Right lobe of liver (tissue), 6 donors: Measurements from ENCODE around the gene GOLGA3. TPM values are rescaled to one million over a fixed set of nuclear protein-coding genes. Genes with fewer than 3 reads are reported as not detected.

Experiments
- ATAC-seq, 4 donors: fragments of 200-7000 bp; cut with Tn5 transposase; one replicate each; pipeline ENCODE4 v1.9.1; 2020; ENCODE audit warnings: mild to moderate bottlenecking in 4 of 4, moderate library complexity in 4 of 4
- DNase-seq, 3 donors: peaks; one replicate each; pipeline ENCODE4 v3.0.0-alpha.2; 2020
- H3K27ac ChIP-seq, 3 donors: fragments of 200-600 bp; one replicate each; pipeline ENCODE4 v1.8.0; 2022
- H3K27me3 ChIP-seq, 2 donors: fragments of 200-600 bp; one replicate each; pipeline ENCODE4 v1.8.0; 2022
- H3K36me3 ChIP-seq, 4 donors: fragments of 200-600 bp; sonication (generic) in 1 of 4; one replicate each; pipeline versions ENCODE4 v1.5.1 to v1.8.0; 2017 to 2022; ENCODE audit warnings: control low read depth in 1 of 4
- H3K4me1 ChIP-seq, 4 donors: fragments of 200-600 bp; sonication (generic) in 1 of 4; one replicate each; pipeline versions ENCODE4 v1.5.1 to v1.8.0; 2017 to 2022; ENCODE audit warnings: control low read depth in 1 of 4
- H3K4me3 ChIP-seq, 3 donors: fragments of 200-600 bp; one replicate each; pipeline ENCODE4 v1.8.0; 2022
- H3K9me3 ChIP-seq, 4 donors: fragments of 200-600 bp; sonication (generic) in 1 of 4; one replicate each; pipeline versions ENCODE4 v1.5.1 to v1.8.0; 2017 to 2022; ENCODE audit warnings: control low read depth in 1 of 4
- CTCF ChIP-seq, 4 donors: fragments of 200-600 bp in 3 of 4; fragments of 450-650 bp in 1 of 4; IDR thresholded peaks; one replicate each; pipeline versions ENCODE4 v1.5.1 to v1.8.0; 2016 to 2022; ENCODE audit warnings: antibody characterized with exemption in 4 of 4, mild to moderate bottlenecking in 2 of 4
- POLR2A ChIP-seq: fragments of 450-650 bp; IDR thresholded peaks from one replicate; pipeline ENCODE4 v1.6.1; 2017; ENCODE audit warnings: antibody characterized with exemption, mild to moderate bottlenecking
- WGBS: methylation state at CpG from one replicate; pipeline ENCODE4 v1.1.6; 2018; ENCODE audit warnings: low coverage, low lambda C conversion rate; ENCODE audit not compliant: insufficient coverage; ENCODE audit errors: missing lambda C conversion rate; 5-methylcytosine and 5-hydroxymethylcytosine counted together
- intact Hi-C, 2 donors: fragments of 100-400 bp; cut with DNase I; formaldehyde crosslinking; loops; one replicate each; pipeline versions ENCODE4 v1.11.2 to v1.14.1; 2022
- total RNA-seq, 6 experiments: library from RNA; depleted of rRNA in 2 of 6; stranded (reverse); fragments of >200 nt in 2 of 6; fragmentation: NEBNext Ultra II Directional in 3 of 6; extraction: Animal tissue kit (Norgen Biotek cat#: 25700) in 3 of 6; gene quantifications; one replicate each; pipeline versions ENCODE4 v1.1.0 to v1.2.4, GENCODE V29; 2016 to 2023
- donor health status: DM: no; HTN: yes; CAD: no.
- donor health status: DM: no; HTN: no; CAD: no.
- donor health status: DM: no; HTN: no; CAD: no.
- donor health status: DM: no; HTN: yes; CAD: no.
- donor health status: DM: no; HTN: yes; CAD: no.

GOLGA3 gene
- total RNA-seq, 6 experiments from 2014 or later: 15.7 to 37.5 (median 22.8) TPM

DNA sequence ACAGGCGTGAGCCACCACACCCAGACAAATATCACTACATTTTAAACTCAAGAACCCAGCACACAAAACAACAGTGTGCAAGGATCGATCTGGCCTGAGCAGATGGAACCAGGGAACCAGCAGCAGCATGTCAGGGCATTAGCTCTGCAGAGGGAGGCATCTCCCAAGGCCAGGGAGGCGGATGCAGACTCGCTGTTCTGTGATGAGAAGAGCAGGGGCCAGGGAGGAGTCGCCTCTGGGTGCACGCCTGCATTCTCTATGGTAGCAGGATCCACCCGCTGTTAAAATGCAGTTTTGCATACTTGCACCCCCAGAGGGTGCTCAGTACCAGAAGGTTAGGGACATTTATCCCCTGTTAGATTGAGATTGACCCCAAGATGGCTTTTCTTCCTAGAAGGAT lies 100.2 kb downstream of the GOLGA3 start:
- no peak for TF ChIP-seq POLR2A
- TF ChIP-seq CTCF (IDR thresholded peaks at IDR 0.05): no peak
- 90% methylated on average over 3 of the region's 7 CpGs for WGBS
- Histone ChIP-seq H3K9me3 (no peaks in the 10 kb centered on the region), H3K4me3 (no peak overlapping the region), H3K27ac (no peak overlapping the region), H3K36me3 (peaks cover 0 to 43% (median 17%) of the 10 kb centered on the region in 4 donors), H3K4me1 (no peaks in the 10 kb centered on the region), H3K27me3 (no peaks in the 10 kb centered on the region)
- intact Hi-C loops: no loop called here
- ATAC-seq (no peak), DNase-seq (no peak)

GRCh38 chr12:132727091-132727794 lies 101.4 kb downstream of the GOLGA3 start:
- no peaks in the 10 kb centered on the region for H3K27me3 ChIP-seq
- ATAC-seq: peak in 1 of 4 donors; percentile 49
- intact Hi-C loops: no loop called here
- H3K36me3 ChIP-seq: peaks cover 0 to 49% (median 15%) of the 10 kb centered on the region in 4 donors
- no peaks in the 10 kb centered on the region for H3K9me3 ChIP-seq
- H3K4me1 ChIP-seq: no peaks in the 10 kb centered on the region
- WGBS: 90% methylated on average over 8 of the region's 37 CpGs
- no peak overlapping the region for H3K27ac ChIP-seq
- no peak for TF ChIP-seq CTCF (IDR thresholded peaks at IDR 0.05)
- TF ChIP-seq POLR2A: no peak
- H3K4me3 ChIP-seq: no peak overlapping the region
- no peak for DNase-seq

- TF ChIP-seq POLR2A: no peak
- no peak for TF ChIP-seq CTCF (IDR thresholded peaks at IDR 0.05)
- no peaks in the 10 kb centered on the region for H3K27me3 ChIP-seq
- H3K36me3 ChIP-seq: peaks cover 0 to 48% (median 10%) of the 10 kb centered on the region in 4 donors
- 100% methylated on average over 3 of the region's 12 CpGs for WGBS
- no peak for DNase-seq
- intact Hi-C loops: no loop called here
- H3K4me3 ChIP-seq: no peak overlapping the region
- no peak for ATAC-seq
- H3K27ac ChIP-seq: no peak overlapping the region
- H3K4me1 ChIP-seq: no peaks in the 10 kb centered on the region
- no peaks in the 10 kb centered on the region for H3K9me3 ChIP-seq
These were observed 102.3 kb downstream of the GOLGA3 start for GRCh38 chr12:132726386-132726785.

DNA sequence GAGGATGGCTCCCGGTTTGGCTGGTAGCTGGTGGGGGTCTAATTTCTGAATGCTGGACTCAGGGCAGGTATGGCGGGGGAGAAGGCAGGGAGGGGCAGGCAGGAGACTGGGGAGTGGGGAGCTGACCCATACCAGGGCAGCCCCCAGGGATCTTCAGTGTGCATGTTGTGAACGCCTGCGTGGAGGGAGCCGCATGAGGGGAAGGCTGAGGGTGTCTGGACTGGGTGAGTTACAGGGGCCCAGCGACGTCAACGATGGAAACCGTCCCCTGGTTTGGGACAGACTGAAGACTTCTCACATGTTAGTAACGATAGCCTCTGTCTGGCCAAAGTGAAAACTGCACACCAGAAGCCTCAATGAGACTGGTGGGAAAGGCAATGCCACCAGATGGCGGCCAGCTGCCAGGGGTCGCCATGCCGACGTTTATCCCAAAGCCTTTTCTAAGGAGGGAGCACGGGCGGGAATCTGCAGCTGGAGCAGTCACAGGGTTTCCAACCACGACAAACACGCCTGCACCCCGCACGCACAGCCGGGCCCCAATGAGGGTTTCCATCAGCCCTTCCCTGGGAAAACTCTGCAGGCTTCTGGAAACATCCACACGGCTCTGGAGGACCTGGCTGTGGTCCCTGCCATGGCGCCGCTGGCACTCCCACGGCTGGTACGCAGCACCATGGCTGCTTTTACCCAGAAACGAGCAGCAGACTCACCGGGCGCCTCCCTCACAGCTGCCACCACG lies 104.0 kb downstream of the GOLGA3 start:
- ATAC-seq (no peak), DNase-seq (no peak)
- no peak for TF ChIP-seq POLR2A
- TF ChIP-seq CTCF (IDR thresholded peaks at IDR 0.05): no peak
- Histone ChIP-seq H3K36me3 (peaks cover 0 to 60% (median 16%) of the 10 kb centered on the region in 4 donors), H3K27me3 (no peaks in the 10 kb centered on the region), H3K9me3 (no peaks in the 10 kb centered on the region), H3K27ac (no peak overlapping the region), H3K4me3 (no peak overlapping the region), H3K4me1 (no peaks in the 10 kb centered on the region)
- WGBS: 98% methylated on average over 6 of the region's 30 CpGs
- intact Hi-C loops: no loop called here
